Measurements from ENCODE around the gene ITIH6. TPM values are rescaled to one million over a fixed set of nuclear protein-coding genes. Genes with fewer than 3 reads are reported as not detected.
"Not testable (repeated sequence)": the region's sequence is repeated elsewhere in the genome, so short reads cannot be mapped to it uniquely, and the experiment has no call there.

Gene ITIH6
- total RNA-seq (not detected), polyA plus RNA-seq (not detected)
- long read RNA-seq, donor 1 = 0 reads
- long read RNA-seq, donor 2 = 0 reads
- long read RNA-seq, donor 3 = 0 reads

GRCh38 chrX:54798137-54798536 lies at the start of gene ITIH6:
ITIH6 (minus strand) TSS chrX:54798255; CDS start chrX:54798210, 45 bp downstream.
- H3K4me3 ChIP-seq = no peak within 1 kb of the TSS
- no peak within 1 kb of the TSS for H3K27ac ChIP-seq
- DNase-seq (no peak), ATAC-seq (no peak)
- H3K36me3 ChIP-seq = no peaks in the 10 kb centered on the region
- peaks cover 0 to 18% (median 0%) of the 10 kb centered on the region in 7 donors for H3K27me3 ChIP-seq
- intact Hi-C loops (cut with DNase I) = no loop called here
- H3K4me1 ChIP-seq = no peaks in the 10 kb centered on the region
- no peak for TF ChIP-seq CTCF (IDR thresholded peaks at IDR 0.05)
- 69 to 86% methylated on average over 2 of the region's 2 CpGs for WGBS, 2 donors
- H3K9me3 ChIP-seq = no peaks in the 10 kb centered on the region

GRCh38 chrX:54847700-54848099 lies 49.6 kb upstream of the ITIH6 start:
- WGBS, 2 donors = 44 to 94% methylated on average over 2 of the region's 2 CpGs
- H3K9me3 ChIP-seq; H3K4me1 ChIP-seq; intact Hi-C loops (cut with DNase I); ATAC-seq; DNase-seq; H3K27me3 ChIP-seq; H3K4me3 ChIP-seq; H3K27ac ChIP-seq; H3K36me3 ChIP-seq: not testable (repeated sequence)

GRCh38 chrX:54843050-54843449 lies 45.0 kb upstream of the ITIH6 start:
- H3K27ac ChIP-seq = no peak overlapping the region
- no peak overlapping the region for H3K4me3 ChIP-seq
- ATAC-seq (no peak), DNase-seq (no peak)
- H3K36me3 ChIP-seq = no peaks in the 10 kb centered on the region
- intact Hi-C loops (cut with DNase I) = no loop called here
- no peak for TF ChIP-seq CTCF (IDR thresholded peaks at IDR 0.05)
- no peaks in the 10 kb centered on the region for H3K4me1 ChIP-seq
- peaks cover 0 to 5% (median 0%) of the 10 kb centered on the region in 11 donors for H3K9me3 ChIP-seq
- 90% methylated on average over 2 of the region's 2 CpGs for WGBS, 2 donors
- peaks cover 0 to 15% (median 0%) of the 10 kb centered on the region in 7 donors for H3K27me3 ChIP-seq

GRCh38 chrX:54842607-54843006 lies 44.6 kb upstream of the ITIH6 start:
- no peak overlapping the region for H3K4me3 ChIP-seq
- intact Hi-C loops (cut with DNase I) = no loop called here
- 95 to 96% methylated on average over 1 of the region's 1 CpG for WGBS, 2 donors
- H3K9me3 ChIP-seq = peaks cover 0 to 3% (median 0%) of the 10 kb centered on the region in 11 donors
- H3K4me1 ChIP-seq = no peaks in the 10 kb centered on the region
- DNase-seq (no peak), ATAC-seq (no peak)
- H3K27ac ChIP-seq = no peak overlapping the region
- H3K36me3 ChIP-seq = no peaks in the 10 kb centered on the region
- TF ChIP-seq CTCF (IDR thresholded peaks at IDR 0.05) = no peak
- H3K27me3 ChIP-seq = peaks cover 0 to 16% (median 0%) of the 10 kb centered on the region in 7 donors

GRCh38 chrX:54841184-54841874 lies 43.3 kb upstream of the ITIH6 start:
- ATAC-seq = peak in 5 of 8 donors; percentile 16 to 64 (median 42)
- intact Hi-C loops (cut with DNase I); H3K4me1 ChIP-seq; H3K27ac ChIP-seq; H3K9me3 ChIP-seq; H3K4me3 ChIP-seq; H3K36me3 ChIP-seq; DNase-seq: not testable (repeated sequence)
- H3K27me3 ChIP-seq = peaks cover 0 to 23% (median 0%) of the 10 kb centered on the region in 7 donors
- WGBS, 2 donors = 27 to 34% methylated on average over 2 of the region's 3 CpGs

Measured in heart right ventricle (tissue), 16 donors.